HFF-Myc (cell line): ENCODE data around the gene JAZF1.

Experiments
- DNase-seq: peaks from one replicate; pipeline ENCODE4 v3.0.0-alpha.2; 2011; ENCODE audit warnings: low read depth; ENCODE audit errors: extremely low read depth
- H3K4me3 ChIP-seq: replicated peaks from 2 replicates; pipeline ENCODE4 v1.5.1; 2011; ENCODE audit warnings: low read depth, mild to moderate bottlenecking, control low read depth, low read length
- TF ChIP-seq, protein P1 (sequence below): IDR thresholded peaks from 2 replicates; pipeline ENCODE4 v1.5.1; 2012; ENCODE audit warnings: mild to moderate bottlenecking, low read depth, low read length, control low read depth; ENCODE audit errors: missing control alignments

JAZF1 gene

DNA sequence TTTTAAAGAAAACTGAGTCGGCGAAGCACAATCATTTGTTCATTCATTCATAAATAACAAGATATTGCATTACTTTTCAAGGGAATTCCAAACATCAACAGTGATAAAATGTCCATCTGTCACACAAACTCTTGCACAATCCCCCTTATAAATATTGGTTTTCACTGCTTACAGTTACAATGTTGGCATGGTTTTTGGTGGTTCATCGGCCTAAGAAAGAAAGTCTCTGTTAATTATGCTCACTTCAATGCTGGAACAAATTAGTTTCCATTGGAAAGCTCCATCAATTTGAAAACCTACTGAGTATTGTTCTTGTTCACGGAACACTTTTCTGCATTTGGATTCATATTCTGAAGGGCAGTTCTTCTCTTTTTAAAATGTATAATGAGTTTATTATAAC, 188.5 kb downstream of the JAZF1 start:
- H3K4me3 ChIP-seq = no peak overlapping the region
- TF ChIP-seq, protein P1, sequence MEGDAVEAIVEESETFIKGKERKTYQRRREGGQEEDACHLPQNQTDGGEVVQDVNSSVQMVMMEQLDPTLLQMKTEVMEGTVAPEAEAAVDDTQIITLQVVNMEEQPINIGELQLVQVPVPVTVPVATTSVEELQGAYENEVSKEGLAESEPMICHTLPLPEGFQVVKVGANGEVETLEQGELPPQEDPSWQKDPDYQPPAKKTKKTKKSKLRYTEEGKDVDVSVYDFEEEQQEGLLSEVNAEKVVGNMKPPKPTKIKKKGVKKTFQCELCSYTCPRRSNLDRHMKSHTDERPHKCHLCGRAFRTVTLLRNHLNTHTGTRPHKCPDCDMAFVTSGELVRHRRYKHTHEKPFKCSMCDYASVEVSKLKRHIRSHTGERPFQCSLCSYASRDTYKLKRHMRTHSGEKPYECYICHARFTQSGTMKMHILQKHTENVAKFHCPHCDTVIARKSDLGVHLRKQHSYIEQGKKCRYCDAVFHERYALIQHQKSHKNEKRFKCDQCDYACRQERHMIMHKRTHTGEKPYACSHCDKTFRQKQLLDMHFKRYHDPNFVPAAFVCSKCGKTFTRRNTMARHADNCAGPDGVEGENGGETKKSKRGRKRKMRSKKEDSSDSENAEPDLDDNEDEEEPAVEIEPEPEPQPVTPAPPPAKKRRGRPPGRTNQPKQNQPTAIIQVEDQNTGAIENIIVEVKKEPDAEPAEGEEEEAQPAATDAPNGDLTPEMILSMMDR = no peak
- no peak for DNase-seq

- DNase-seq = no peak
Measured at GRCh38 chr7:27991006-27991528, 189.5 kb downstream of the JAZF1 start.

GRCh38 chr7:27976531-27976930, 204.1 kb downstream of the JAZF1 start:
- TF ChIP-seq, protein P1 = no peak
- no peak for DNase-seq
- H3K4me3 ChIP-seq = no peak overlapping the region

More at GRCh38 chr7:27991006-27991528, 189.5 kb downstream of the JAZF1 start:
- TF ChIP-seq, protein P1 = no peak
- no peak overlapping the region for H3K4me3 ChIP-seq

DNA sequence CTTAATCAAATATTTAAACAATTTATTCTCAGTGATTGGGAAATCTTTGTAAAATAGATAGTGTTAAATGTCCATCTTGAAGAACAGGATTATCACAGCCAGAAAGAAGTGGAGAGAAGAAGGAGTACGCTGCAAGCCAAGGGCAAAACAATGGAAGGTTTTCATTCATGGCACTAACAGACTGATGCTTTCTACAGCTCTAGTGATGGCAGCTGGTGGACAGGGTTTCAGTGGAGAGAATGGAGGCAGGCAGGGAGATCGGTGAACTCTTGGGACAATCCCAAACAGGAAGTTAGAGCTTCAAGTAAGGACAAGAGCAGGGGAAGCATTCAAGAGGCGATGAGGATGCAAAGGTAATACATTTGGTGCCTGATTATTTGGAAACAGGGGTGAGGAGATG, 207.0 kb downstream of the JAZF1 start:
- no peak for DNase-seq
- TF ChIP-seq, protein P1 = no peak
- H3K4me3 ChIP-seq = no peak overlapping the region

DNA sequence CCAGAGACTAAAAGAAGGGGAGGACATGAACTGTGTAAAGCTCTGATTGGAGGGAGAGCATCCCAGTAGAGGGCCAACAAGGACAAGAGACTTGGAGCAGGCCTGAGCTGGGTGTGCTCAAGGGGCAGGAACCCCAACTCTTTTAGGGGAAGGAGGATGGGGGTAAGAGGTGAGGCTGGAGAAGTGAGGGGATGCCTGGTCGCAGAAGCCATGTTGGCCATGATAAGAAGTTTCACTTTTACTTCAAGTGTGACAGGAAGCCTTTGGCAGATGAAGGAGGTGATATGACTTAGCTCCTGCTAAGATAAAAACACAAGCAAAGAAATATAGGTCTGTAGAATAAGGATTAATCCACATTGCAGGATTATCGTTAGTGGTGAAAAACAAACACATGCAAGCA, 208.3 kb downstream of the JAZF1 start:
- no peak for DNase-seq
- H3K4me3 ChIP-seq = no peak overlapping the region
- TF ChIP-seq, protein P1 = no peak

DNA sequence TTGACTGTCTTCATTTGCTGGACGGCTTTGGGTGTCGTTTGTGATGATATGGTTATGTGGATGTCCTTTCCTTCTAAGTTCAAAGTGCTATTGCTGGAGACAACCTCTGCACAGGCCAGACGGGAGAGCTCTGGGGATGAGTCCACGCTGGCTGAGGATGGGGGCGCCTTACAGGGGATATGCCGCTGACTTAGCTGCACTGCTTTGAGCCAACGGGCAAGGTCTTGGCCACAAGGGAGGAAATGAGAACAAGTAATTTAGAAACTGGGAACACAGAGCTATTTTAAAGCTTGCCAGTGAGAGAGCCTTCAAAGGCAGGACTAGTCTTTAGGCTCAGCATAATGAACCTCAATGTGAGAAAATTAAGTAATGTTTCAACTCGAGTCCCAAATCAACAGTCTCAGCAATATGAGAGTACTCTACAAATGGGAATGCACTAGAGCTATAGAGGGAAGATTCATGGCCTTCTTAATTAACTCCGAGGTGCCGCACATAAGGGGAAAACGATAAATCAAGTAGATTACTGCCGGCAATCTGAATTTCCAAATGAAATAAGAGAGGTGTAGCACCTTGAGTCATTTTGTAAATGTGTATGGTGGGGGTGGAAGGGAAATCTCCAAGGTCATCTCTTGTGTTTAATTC, 209.3 kb downstream of the JAZF1 start:
- H3K4me3 ChIP-seq = no peak overlapping the region
- DNase-seq = no peak
- TF ChIP-seq, protein P1 = no peak

DNA sequence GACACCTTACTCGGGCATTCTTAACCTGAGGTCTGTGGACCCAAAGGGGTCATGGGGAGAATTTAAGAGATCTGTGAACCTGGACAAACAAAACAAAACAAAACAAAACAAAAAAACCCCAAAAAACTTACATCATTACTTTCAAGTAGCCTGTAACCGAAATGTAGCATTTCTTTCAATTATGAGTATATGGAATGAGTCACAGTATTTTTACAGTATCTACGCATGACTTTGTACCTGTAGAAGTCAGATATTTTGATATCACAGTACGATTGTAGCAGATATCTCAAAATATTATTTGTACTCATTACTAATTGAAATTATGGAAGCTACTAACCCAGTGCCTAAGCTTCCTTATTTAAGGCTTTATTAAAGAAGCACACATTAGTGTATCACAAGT, 210.2 kb downstream of the JAZF1 start:
- TF ChIP-seq, protein P1 = no peak
- no peak for DNase-seq
- no peak overlapping the region for H3K4me3 ChIP-seq
